ENCODE measurements around the gene AMN1.
"Not testable (repeated sequence)": the region's sequence is repeated elsewhere in the genome, so short reads cannot be mapped to it uniquely, and the experiment has no call there.

AMN1 gene

DNA sequence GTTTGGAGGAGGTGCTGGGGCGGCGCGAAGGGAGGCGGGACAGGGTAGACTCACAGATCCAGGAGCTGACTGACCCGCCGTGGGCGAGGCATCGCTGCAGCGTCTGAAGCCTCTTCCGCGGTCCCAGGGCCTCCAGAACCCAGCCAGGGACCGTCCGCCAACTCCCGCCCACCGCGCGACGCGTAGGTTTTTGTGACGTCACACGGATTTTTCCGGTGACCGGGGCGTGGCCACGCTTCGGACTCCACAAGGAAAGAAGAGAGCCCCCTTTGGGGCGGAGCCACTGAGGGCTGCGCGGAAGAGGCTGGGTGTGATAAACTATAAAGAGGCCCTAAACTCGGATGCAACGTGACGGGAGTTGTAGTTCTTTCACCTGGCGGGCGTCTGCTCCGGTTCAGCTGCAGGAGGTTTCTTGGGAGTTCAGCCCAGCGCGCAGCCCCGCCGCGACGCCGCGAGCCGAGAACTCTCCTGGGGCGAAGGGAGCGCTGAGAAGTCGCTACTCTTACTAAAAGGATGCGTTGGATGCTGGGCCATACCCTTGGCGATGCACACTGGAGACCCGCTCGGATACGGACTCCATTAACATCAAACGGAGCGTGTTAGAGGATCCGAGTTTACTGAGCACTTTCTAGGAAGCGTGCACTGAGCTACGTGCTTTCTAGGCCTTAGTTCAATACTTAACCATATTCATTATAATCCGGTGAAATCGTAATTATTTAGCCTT, at the start of gene AMN1:
AMN1 (minus strand) TSS at position 105 of the 724 bp plus-strand sequence; CDS start at position 92, 13 bp downstream.
- DNase-seq (ENCODE audit: low spot score) = peak; percentile 95

GRCh38 chr12:31773867-31774266, 45.0 kb upstream of the AMN1 start:
- no peak for DNase-seq (ENCODE audit: low spot score)

DNA sequence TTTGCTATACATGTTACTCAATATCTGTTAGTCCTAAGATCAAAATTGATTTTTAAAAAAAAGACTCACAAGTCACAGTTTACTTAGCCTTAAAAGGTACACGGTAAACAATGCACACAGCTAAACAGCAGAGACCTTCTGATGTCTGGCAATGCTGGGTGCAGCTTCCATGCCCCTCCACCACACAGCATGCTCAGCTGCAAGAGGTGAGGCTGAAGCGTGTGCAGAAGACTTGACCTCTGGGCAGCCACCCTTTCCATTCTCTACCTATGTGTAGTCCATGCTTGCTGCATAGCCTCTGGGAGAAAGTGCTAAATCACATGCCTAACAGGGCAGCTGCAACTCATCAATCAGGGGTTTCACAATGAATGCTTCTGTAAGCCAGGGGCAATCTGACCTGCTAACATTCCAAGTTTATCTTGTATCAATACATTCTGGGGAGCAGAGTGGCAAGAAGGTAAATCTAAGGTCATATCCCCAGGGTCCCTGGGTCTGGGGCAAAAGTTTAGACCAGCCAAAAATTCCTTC, 44.5 kb upstream of the AMN1 start:
- no peak for DNase-seq (ENCODE audit: low spot score)

- no peak for DNase-seq (ENCODE audit: low spot score)
These were observed 43.9 kb upstream of the AMN1 start for GRCh38 chr12:31772685-31773222.

DNA sequence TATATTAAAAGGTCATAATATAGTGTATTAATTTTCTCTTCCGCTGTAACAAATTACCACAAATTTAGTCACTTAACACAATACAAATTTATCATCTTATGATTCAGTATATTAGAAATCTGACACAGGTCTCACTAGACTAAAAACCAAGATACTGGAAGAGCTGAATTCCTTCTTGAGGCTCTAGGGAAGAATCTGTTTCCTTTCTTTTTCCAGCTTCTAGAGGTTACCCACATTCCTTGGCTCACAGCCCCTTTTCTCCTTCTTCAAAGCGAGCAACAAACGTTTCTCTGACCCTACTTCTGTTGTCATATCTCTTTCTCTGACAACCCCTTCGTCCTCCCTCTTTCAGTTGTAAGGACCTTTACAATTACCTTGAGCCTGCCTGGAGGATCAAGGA, 43.4 kb upstream of the AMN1 start:
- DNase-seq (ENCODE audit: low spot score) = no peak

GRCh38 chr12:31768046-31768445, 39.2 kb upstream of the AMN1 start:
- DNase-seq (ENCODE audit: low spot score) = no peak

GRCh38 chr12:31765931-31766330, 37.1 kb upstream of the AMN1 start:
- DNase-seq (ENCODE audit: low spot score) = no peak

- no peak for DNase-seq (ENCODE audit: low spot score)
These were observed 31.0 kb upstream of the AMN1 start for GRCh38 chr12:31759632-31760459.

DNA sequence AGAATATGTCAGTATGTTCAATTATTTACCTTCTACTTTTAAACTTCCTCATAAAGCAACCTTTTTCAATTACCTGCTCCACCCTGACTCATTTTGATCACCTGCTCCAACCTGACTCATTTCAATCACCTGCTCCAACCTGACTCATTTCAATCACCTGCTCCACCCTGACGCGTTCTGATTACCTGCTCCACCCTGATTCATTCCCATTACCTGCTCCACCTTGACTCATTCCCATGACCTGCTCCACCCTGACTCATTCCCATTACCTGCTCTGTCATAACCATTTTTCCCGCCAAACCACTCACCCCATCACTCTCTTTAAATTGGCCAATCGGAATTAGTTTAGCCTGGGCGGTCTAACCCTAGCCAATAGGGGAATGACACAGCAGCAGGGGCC, 29.5 kb upstream of the AMN1 start:
- DNase-seq (ENCODE audit: low spot score) = not testable (repeated sequence)

- DNase-seq (ENCODE audit: low spot score) = no peak
These were observed 28.2 kb upstream of the AMN1 start for GRCh38 chr12:31756977-31757420.

- no peak for DNase-seq (ENCODE audit: low spot score)
These were observed 23.6 kb upstream of the AMN1 start for GRCh38 chr12:31752450-31752849.

DNA sequence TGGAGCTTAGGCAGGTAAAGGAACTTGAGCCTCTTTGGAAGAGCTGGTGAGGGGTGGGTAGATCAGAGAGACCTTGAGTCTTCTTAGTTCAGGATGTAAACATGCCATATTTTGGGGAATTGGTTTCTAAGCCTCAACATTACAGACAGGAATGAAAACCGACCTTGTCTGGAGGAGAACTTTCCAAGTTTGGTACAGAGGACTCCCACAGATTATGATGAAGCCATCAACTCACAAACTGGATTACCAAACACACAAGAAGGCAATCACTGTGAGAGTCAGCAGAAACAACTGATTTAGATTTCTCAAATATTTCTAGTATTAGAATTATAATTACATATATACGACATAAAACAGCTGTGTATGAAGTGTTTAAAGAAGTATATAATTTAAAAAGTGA, 22.3 kb upstream of the AMN1 start:
- DNase-seq (ENCODE audit: low spot score) = no peak

DNA sequence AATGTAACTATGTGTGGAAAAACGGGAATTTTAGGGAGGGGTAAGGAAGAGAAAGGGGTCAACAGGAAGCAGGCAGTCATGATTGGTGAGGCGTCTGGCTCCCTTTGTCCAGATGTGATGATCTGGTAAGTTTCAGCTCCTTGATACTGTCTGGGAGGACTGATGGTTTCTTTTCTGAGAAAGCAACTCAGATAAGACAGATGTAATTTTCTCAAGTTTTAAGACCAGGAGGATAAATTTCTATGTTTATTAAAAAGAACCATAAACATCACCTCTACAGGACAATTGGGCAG, 21.9 kb upstream of the AMN1 start:
- no peak for DNase-seq (ENCODE audit: low spot score)

DNA sequence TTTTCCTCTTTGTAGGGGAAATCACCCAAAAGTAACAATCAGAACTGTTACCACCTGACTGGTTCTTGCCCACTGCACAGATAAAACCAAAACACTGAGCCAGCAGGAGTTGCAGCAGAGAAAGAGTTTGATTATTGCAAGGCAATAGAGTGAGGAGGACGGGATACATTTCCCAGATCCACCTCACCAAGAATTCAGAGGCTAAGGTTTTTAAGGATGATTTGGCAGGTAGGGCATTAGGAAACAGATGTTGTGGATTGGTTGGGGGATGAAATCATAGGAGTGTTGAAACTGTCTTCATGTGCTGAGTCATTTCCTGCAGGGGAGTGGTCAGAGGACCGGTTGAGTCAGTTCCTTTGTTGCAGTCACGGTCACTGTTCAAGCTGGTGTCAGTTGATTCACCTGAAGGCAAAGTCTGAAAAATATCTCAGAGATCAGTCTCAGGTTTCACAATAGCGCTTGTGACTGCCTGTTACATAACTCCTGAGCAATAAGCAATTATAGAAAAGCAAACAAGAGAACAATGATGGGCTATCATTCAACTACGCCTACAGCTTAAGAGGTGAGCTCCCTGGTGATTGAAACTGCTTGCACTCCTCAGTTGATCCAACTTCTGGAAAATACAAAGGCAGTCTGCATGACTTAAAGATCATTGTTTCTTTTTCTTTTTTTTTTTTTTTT, 20.3 kb upstream of the AMN1 start:
- peak; percentile 77 for DNase-seq (ENCODE audit: low spot score)

DNA sequence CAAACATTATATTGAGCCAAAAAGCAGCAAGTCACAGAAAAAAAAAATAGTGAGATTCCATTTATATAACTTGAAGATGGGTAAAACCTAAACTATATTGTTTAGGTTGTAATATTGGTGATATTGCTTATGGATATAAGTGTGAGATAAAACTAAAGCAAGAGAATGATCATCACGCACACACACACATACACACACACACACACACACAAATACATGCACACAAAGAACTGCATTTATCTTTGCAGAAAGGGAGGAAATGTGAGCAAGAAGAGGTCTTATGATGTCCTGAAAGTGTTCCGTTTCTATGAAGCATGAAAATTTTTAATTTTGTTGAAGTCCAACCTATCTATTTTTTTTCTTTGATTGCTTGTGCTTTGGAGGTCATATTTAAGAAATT, 16.4 kb upstream of the AMN1 start:
- no peak for DNase-seq (ENCODE audit: low spot score)

DNA sequence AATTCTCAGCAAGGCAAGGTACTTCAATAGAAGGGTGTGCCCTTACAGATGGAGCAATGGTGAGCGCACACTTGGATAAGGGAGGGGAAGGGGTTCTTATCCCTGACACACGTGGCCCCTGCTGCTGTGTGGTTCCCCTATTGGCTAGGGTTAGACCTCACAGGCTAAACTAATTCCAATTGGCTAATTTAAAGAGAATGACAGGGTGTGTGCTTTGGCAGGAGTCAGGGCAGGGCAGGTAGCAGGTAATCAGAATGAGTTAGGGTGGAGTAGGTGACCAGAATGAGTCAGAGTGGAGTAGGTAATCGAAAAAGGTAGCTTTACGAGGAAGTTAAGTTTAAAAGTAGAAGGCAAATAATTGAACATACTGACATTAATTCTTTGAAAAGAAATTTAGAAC, 15.5 kb upstream of the AMN1 start:
- not testable (repeated sequence) for DNase-seq (ENCODE audit: low spot score)

- DNase-seq (ENCODE audit: low spot score) = no peak
These were observed 14.1 kb upstream of the AMN1 start for GRCh38 chr12:31742891-31743290.

- DNase-seq (ENCODE audit: low spot score) = no peak
These were observed 11.8 kb upstream of the AMN1 start for GRCh38 chr12:31740628-31741027.

GRCh38 chr12:31737763-31738162, 8.9 kb upstream of the AMN1 start:
- no peak for DNase-seq (ENCODE audit: low spot score)

DNA sequence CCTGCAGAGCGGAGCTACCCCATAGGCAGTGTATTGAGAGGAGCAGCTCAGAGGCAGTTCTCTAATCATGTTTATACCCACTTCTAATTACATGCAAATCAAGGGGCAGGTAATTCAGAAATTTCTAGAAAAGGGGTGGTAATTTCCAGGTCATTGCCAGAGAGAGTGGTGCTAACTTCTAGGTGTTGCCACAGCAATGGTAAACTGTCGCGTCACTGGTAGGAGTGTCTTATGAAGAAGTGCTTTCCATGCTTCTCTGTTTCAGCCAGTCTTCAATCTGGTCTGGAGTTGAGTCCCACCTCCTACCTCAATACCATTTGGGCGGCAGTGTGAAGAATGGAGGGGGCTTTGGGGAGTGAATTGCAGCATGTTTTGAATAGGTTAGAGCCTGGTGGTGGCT, 8.5 kb upstream of the AMN1 start:
- no peak for DNase-seq (ENCODE audit: low spot score)

- no peak for DNase-seq (ENCODE audit: low spot score)
These were observed 7.7 kb upstream of the AMN1 start for GRCh38 chr12:31736472-31736871.

All from hepatic stellate cell (primary cell).